PFSK-1 (cell line): ENCODE data around the gene FYN.

ENCODE experiments used
- POLR2AphosphoS5 ChIP-seq: IDR thresholded peaks from 2 replicates; pipeline ENCODE4 v1.6.1; 2012; ENCODE audit warnings: low read depth, mild to moderate bottlenecking, control low read depth, low read length, moderate library complexity
- REST ChIP-seq, 2 experiments: IDR thresholded peaks; 2 replicates each; pipeline versions ENCODE4 v1.6.1 to v1.8.0; 2011 to 2012; ENCODE audit warnings: low read depth in 2 of 2, low read length in 2 of 2, control low read depth in 1 of 2, inconsistent platforms in 1 of 2, mild to moderate bottlenecking in 1 of 2, moderate library complexity in 1 of 2; ENCODE audit not compliant: insufficient read depth in 1 of 2
- TAF1 ChIP-seq: IDR thresholded peaks from 2 replicates; pipeline ENCODE4 v1.6.1; 2012; ENCODE audit warnings: low read length, control low read depth, borderline replicate concordance; ENCODE audit not compliant: insufficient read depth

DNA sequence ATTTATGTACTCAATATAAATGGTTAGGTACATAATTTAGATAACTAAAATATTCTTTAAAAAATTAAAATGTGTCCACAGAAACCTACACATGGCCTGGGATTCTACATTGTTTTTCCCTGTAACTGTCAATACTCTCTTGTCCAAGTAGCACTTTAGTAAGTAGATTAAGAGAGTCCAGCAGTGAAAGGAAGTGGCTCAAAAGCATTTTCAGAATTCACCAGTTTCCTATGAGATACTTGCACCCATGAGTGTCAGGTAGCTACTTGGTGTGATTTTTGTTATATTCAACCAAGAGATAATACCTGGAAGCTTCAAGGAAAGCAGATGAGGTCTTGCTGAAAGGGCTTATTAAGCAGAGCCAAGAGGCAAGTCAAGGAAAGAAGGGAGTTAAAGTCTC, 126.3 kb downstream of the FYN start:
- TF ChIP-seq POLR2AphosphoS5 (no peak), TAF1 (no peak), REST (IDR thresholded peaks at IDR 0.05; ENCODE audit: insufficient read depth in 1 of 2, low read depth in 2 of 2, low read length in 2 of 2) (no peak)
